Hepatocyte (in vitro differentiated cells): Measurements from ENCODE around the gene STK32B.

Experiments used
- CTCF ChIP-seq: fragments of 200-600 bp; sonication (generic); IDR thresholded peaks from 2 replicates; pipeline ENCODE4 v1.5.1; 2016; ENCODE audit warnings: antibody characterized with exemption, mild to moderate bottlenecking; ENCODE audit not compliant: poor library complexity
- EZH2 ChIP-seq: fragments of 200-600 bp; sonication (generic); IDR thresholded peaks from 2 replicates; pipeline ENCODE4 v1.6.1; 2016; ENCODE audit warnings: antibody characterized with exemption, mild to moderate bottlenecking, borderline replicate concordance
- EZH2phosphoT487 ChIP-seq: fragments of 200-600 bp; sonication (generic); IDR thresholded peaks from one replicate; pipeline ENCODE4 v1.6.1; 2018; ENCODE audit warnings: antibody characterized with exemption, mild to moderate bottlenecking, low read depth, moderate library complexity; ENCODE audit not compliant: unreplicated experiment, severe bottlenecking

GRCh38 chr4:5237086-5237660 lies 185.9 kb downstream of the STK32B start:
- TF ChIP-seq CTCF (no peak), EZH2phosphoT487 (no peak), EZH2 (no peak)
